Pancreas (tissue), 10 donors: ENCODE measurements around the gene GREB1L. TPM values are rescaled to one million over a fixed set of nuclear protein-coding genes. Genes with fewer than 3 reads are reported as not detected.

Source experiments
- ATAC-seq, 4 donors: fragments of 200-7000 bp; cut with Tn5 transposase; one replicate each; pipeline versions ENCODE4 v1.8.0 to v1.9.1; 2020; ENCODE audit warnings: mild to moderate bottlenecking in 4 of 4, moderate library complexity in 4 of 4
- DNase-seq, 6 donors: peaks; one replicate each; pipeline ENCODE4 v3.0.0-alpha.2; 2020
- FAIRE-seq: peaks from 2 replicates; lab custom pipeline; 2012; peaks lifted over from hg19 to GRCh38; lab: Jason Lieb, UNC
- H3K27ac ChIP-seq, 4 donors: fragments of 200-600 bp; sonication (generic); 1 replicate in 3 of 4; 2 replicates in 1 of 4; pipeline versions ENCODE4 v1.5.0 to v1.8.0; 2020
- H3K27me3 ChIP-seq, 4 donors: fragments of 200-600 bp; one replicate each; pipeline ENCODE4 v1.8.0; 2021
- H3K36me3 ChIP-seq, 3 donors: fragments of 200-600 bp; sonication (generic) in 1 of 3; one replicate each; pipeline versions ENCODE4 v1.5.0 to v1.8.0; 2020 to 2021
- H3K4me1 ChIP-seq, 3 donors: fragments of 200-600 bp; one replicate each; pipeline ENCODE4 v1.8.0; 2021
- H3K4me3 ChIP-seq, 4 donors: fragments of 200-600 bp; sonication (generic) in 2 of 4; one replicate each; pipeline versions ENCODE4 v1.5.0 to v1.8.0; 2020 to 2021
- H3K9me3 ChIP-seq, 4 donors: fragments of 200-600 bp; one replicate each; pipeline ENCODE4 v1.8.0; 2021
- CTCF ChIP-seq, 4 donors: fragments of 200-600 bp; sonication (generic) in 3 of 4; IDR thresholded peaks; one replicate each; pipeline versions ENCODE4 v1.5.0 to v1.8.0; 2021; ENCODE audit warnings: antibody characterized with exemption in 4 of 4
- WGBS, 2 donors: extraction: QIAGEN DNeasy Blood & Tissue Kit; methylation state at CpG; one replicate each; pipeline ENCODE4 v1.1.7; 2013; 5-methylcytosine and 5-hydroxymethylcytosine counted together
- intact Hi-C, 3 donors: fragments of 100-400 bp; cut with DNase I; formaldehyde crosslinking; loops; one replicate each; pipeline versions ENCODE4 v1.11.1 to v1.14.2; 2022
- polyA plus RNA-seq, 2 donors: library from polyadenylated mRNA; stranded (reverse); fragments of 200-250 nt; gene quantifications; one replicate each; pipeline ENCODE4 v1.2.3, GENCODE V29; 2013
- total RNA-seq, 6 donors: library from RNA; stranded (reverse); fragmentation: NEBNext Ultra II Directional in 4 of 6; extraction: Animal tissue kit (Norgen Biotek cat#: 25700) in 4 of 6; gene quantifications; one replicate each; pipeline versions ENCODE4 v1.2.1 to v1.2.4, GENCODE V29; 2021 to 2023
- donor health status: healthy with polysubstance abuse.
- donor health status: DM: no; HTN: no; CAD: no; lungs with moderate emphysema.
- donor health status: DM: no; HTN: no; CAD: no.
- donor health status: control.
- donor health status: control.
- donor health status: Bipolar disorder and iron deficiency.
- donor health status: DM: yes; HTN: yes; CAD: no.
- donor health status: DM: no; HTN: no; CAD: no.
- donor health status: DM: no; HTN: no; CAD: no.
- donor health status: DM: yes; HTN: yes; CAD: no.

Gene GREB1L
- total and polyA plus RNA-seq, 8 donors = 0.03 to 0.34 (median 0.19) TPM; not detected in 2

GRCh38 chr18:21341141-21341540, 99.1 kb downstream of the GREB1L start:
- H3K27ac ChIP-seq = no peak overlapping the region
- H3K36me3 ChIP-seq = no peaks in the 10 kb centered on the region
- H3K9me3 ChIP-seq = no peaks in the 10 kb centered on the region
- whole genome bisulfite sequencing, 2 donors = 74 to 78% methylated on average over 2 of the region's 2 CpGs
- FAIRE-seq (no peak), ATAC-seq (no peak), DNase-seq (no peak)
- no peaks in the 10 kb centered on the region for H3K4me1 ChIP-seq
- no peak overlapping the region for H3K4me3 ChIP-seq
- no peak for TF ChIP-seq CTCF (IDR thresholded peaks at IDR 0.05)
- intact Hi-C loops = no loop called here
- H3K27me3 ChIP-seq = no peaks in the 10 kb centered on the region

DNA sequence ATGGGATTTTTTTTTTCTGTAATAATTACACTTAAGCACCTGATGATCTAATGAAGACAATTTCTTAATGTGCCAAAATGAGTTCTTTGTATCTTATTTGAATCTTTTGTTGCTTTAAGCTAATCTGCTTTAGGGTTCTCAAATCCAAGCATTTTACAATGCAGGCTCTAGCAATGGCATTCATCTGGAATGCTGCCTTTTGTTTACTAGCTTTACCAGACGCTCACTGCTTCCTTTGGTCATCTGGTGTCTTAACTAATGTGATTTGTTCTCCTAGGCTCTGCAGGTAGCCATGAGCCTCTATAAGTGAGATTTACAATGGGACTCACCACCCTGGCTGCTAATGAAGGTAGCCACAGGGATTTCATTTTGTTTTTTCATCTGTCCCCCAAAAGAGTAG, 100.3 kb downstream of the GREB1L start:
- no peaks in the 10 kb centered on the region for H3K36me3 ChIP-seq
- H3K27me3 ChIP-seq = no peaks in the 10 kb centered on the region
- FAIRE-seq (no peak), DNase-seq (no peak), ATAC-seq (no peak)
- H3K4me3 ChIP-seq = no peak overlapping the region
- no peak for TF ChIP-seq CTCF (IDR thresholded peaks at IDR 0.05)
- H3K9me3 ChIP-seq = no peaks in the 10 kb centered on the region
- intact Hi-C loops = no loop called here
- H3K4me1 ChIP-seq = no peaks in the 10 kb centered on the region
- 61 to 63% methylated on average over 1 of the region's 1 CpG for WGBS, 2 donors
- no peak overlapping the region for H3K27ac ChIP-seq

DNA sequence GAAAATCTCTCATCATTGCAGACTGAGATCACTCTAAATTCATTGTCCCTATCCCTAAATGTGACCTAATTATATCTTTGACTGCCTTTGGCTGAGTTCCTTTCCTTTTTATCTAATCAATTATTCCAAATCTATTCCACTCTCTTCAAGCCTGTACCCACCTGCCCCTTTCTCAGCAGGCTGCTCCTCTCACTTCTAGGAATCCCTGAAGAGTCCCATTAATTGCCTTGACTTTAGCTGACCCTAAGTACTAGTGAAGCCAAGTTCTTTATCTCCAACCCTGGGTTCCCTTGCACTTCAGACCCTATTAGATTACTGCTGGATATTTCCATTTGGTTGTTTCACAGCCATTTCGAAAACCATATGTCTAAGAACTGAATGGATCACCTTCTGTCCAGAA, 102.8 kb downstream of the GREB1L start:
- no peaks in the 10 kb centered on the region for H3K36me3 ChIP-seq
- 45 to 68% methylated on average over 1 of the region's 1 CpG for WGBS, 2 donors
- FAIRE-seq (no peak), DNase-seq (no peak), ATAC-seq (no peak)
- H3K4me1 ChIP-seq = no peaks in the 10 kb centered on the region
- H3K27me3 ChIP-seq = no peaks in the 10 kb centered on the region
- no peak overlapping the region for H3K27ac ChIP-seq
- intact Hi-C loops = no loop called here
- no peaks in the 10 kb centered on the region for H3K9me3 ChIP-seq
- no peak overlapping the region for H3K4me3 ChIP-seq
- TF ChIP-seq CTCF (IDR thresholded peaks at IDR 0.05) = no peak

GRCh38 chr18:21345840-21346239, 103.8 kb downstream of the GREB1L start:
- FAIRE-seq = no peak
- Histone ChIP-seq H3K27me3 (no peaks in the 10 kb centered on the region), H3K4me1 (no peaks in the 10 kb centered on the region), H3K9me3 (no peaks in the 10 kb centered on the region), H3K36me3 (no peaks in the 10 kb centered on the region), H3K4me3 (no peak overlapping the region), H3K27ac (no peak overlapping the region)
- DNase-seq = no peak
- no peak for TF ChIP-seq CTCF (IDR thresholded peaks at IDR 0.05)
- ATAC-seq = no peak
- intact Hi-C loops = no loop called here
- WGBS, 2 donors = 47% methylated on average over 7 of the region's 7 CpGs

- H3K9me3 ChIP-seq = no peaks in the 10 kb centered on the region
- H3K36me3 ChIP-seq = no peaks in the 10 kb centered on the region
- no peak for FAIRE-seq
- no peak overlapping the region for H3K4me3 ChIP-seq
- H3K27me3 ChIP-seq = peaks cover 0 to 7% (median 0%) of the 10 kb centered on the region in 4 donors
- ATAC-seq = no peak
- no peak for DNase-seq
- no peak for TF ChIP-seq CTCF (IDR thresholded peaks at IDR 0.05)
- no peak overlapping the region for H3K27ac ChIP-seq
- intact Hi-C loops = no loop called here
- no peaks in the 10 kb centered on the region for H3K4me1 ChIP-seq
These were observed 117.7 kb downstream of the GREB1L start for GRCh38 chr18:21359746-21360145.
